HG03457 (cell line): ENCODE results near the gene RAN.

Source experiments
- ATAC-seq: cut with Tn5 transposase; IDR thresholded peaks from one replicate; pipeline ENCODE4 v1.9.1; 2021; ENCODE audit warnings: moderate number of reproducible peaks; ENCODE audit not compliant: unreplicated experiment

Gene RAN

GRCh38 chr12:130924966-130925665, 53.2 kb downstream of the RAN start:
- ATAC-seq = no peak

- ATAC-seq = no peak
These were observed 53.8 kb downstream of the RAN start for GRCh38 chr12:130925666-130926015.
